Effector CD4-positive, alpha-beta T cell (primary cell): ENCODE data around the gene ZNF692.
"Not testable (repeated sequence)": the region's sequence is repeated elsewhere in the genome, so short reads cannot be mapped to it uniquely, and the experiment has no call there.

ENCODE experiments used
- DNase-seq: peaks from one replicate; pipeline ENCODE4 v3.0.0-alpha.2; 2020

ZNF692 gene

DNA sequence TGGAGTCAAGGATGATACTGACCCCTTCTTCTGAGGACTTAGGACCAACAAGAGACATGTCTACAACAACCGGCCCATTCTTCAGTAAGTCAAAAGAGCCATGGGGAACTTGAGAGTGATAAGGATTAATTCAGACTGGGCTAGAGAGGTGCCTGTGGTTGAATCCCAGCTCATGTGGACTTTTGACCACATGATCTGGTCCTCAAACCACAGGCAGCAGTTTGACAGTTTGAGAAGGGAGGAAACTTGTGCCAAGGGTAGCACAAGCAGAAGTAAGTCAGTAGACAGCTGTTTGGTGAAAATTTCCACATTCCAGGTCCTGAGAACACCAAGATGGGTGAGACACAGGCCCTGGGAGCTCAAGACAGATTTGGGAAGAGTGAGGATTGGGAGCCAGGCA is 53.0 kb downstream of the ZNF692 start:
- no peak for DNase-seq

DNA sequence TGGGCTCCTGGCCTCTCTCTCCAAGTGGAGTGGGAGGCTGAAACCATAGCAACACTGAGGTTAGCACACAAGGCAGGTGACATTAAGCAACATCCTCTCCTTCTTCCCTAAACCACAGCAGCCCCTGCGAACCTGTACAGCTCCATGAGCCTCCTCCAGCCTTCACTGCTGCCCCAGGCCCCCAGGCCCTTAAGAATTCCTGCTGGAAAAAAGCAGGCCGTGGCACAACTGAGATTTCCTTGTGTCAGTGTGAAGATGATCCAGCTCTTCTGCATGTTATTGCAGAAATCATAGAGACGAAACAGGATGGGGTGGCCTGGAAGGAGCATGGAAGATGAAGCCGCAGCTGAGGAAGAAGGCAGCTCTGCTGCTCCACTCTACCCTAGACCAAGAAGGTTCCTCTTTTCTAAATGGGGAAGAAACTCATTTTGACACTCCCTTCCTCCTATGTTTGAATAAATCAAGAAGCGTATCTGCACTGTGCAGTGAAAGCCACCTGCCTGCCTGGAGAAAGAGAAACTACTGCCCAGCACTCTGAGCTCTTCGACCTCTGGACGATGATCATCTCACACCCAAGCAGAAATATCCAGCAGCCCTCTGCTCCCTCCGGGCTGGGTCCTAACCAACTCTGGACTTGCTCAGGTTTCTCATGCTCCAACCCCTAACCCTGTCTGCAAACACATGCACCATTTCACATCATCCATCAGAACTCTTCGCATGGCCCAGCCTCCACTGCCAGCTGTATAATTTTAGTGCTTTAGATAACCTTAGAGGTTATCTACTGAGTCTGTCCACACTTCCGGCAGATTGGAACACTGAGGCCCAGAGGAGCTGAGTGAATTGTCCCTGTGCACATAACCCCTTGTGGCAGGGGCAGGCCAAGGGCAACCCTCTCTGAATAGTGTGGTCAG is 53.9 kb downstream of the ZNF692 start:
- DNase-seq = no peak

DNA sequence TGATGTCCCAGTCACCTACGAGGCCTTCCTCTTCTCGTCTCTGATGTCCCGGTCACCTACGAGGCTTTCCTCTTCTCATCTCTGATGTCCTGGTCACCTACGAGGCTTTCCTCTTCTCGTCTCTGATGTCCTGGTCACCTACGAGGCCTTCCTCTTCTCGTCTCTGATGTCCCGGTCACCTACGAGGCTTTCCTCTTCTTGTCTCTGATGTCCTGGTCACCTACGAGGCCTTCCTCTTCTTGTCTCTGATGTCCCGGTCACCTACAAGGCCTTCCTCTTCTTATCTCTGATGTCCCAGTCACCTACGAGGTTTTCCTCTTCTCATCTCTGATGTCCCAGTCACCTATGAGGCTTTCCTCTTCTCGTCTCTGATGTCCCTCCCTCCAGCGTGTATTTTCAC is 55.4 kb downstream of the ZNF692 start:
- DNase-seq = not testable (repeated sequence)

DNA sequence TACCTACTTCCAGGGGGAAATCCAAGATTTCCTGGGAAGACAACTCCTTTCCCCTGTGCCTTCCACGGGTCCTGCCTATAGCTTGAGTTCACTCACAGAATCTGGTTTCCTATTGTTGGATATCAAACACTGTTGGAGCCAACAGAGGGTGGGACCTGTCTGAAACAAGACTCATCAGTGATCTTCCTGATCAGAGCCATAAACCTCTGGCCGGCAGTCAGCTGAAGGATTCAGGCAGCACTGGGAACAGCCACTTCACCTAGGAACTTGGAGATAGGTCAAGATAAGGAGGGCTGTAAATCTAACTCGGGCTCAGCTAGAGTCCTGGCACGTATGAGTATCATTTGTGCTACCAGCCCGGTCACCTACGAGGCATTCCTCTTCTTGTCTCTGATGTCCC is 56.4 kb downstream of the ZNF692 start:
- DNase-seq = no peak

DNA sequence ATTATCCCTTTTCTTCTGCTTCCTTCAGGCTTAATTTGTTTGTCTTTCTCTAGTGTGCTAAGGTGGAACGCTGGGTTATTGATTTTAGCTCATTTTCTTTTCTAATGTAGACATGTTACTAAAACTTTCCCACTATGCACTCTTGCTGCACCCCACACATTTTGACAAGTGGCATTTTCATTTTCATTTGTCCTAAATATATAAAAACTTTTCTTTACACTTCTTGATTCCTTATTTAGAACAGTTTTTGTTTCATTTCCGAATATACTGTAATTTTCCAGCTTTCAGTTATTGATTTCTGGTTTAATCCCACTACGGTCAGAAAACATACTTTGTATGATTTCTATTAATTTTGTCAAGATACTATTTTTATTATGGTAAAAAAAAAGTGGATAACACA is 58.4 kb downstream of the ZNF692 start:
- DNase-seq = no peak
